Measurements from ENCODE around the gene LIFR. TPM values are rescaled to one million over a fixed set of nuclear protein-coding genes. Genes with fewer than 3 reads are reported as not detected.
"Not testable (repeated sequence)": the region's sequence is repeated elsewhere in the genome, so short reads cannot be mapped to it uniquely, and the experiment has no call there.

The LIFR gene
- total RNA-seq, 1 donor from 2014 or later = 16.0 TPM

DNA sequence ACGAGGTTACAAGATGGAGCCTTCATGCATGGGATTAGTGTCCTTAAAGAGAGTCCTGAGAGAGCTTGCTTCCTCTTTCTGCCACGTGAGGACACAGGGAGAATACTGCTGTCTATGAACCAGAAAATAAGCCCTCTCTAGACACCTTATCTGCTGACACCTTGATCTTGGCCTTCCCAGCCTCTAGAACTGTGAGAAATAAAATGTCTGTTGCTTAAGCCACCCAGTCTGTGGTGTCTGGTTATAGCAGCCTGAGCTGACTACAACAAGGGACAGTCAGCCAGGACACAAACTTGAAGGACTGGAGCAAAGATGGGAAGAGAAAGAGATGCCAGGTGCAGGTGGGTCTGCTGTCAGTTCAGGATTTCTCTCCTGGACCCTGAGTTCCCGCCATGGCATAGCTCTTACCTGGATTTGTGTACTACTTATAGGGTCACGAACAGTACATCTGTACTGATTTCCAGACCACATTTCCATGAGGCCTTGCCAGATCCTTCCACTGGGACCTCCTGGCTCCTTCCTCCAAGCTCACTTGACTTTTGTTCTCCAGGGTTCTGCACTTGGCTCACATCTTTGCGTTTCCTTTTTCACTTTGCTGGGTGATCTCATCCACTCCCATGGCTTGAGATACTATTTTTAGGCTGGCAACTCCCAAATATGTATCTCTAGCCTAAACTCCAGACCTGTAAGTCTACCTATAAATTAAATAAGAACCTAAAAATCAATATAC, 44.9 kb upstream of the LIFR start:
- H3K4me3 Mint-ChIP-seq (ENCODE audit: unreplicated experiment) = peak overlapping the region; percentile 18
- peak overlapping the region; percentile 54 for H3K4me2 ChIP-seq (ENCODE audit: low read length)
- H3K9me3 Mint-ChIP-seq (ENCODE audit: unreplicated experiment) = no peaks in the 10 kb centered on the region
- H3K36me3 ChIP-seq (ENCODE audit: insufficient read depth, low read length) = no peaks in the 10 kb centered on the region
- H3K36me3 Mint-ChIP-seq (ENCODE audit: low read depth, unreplicated experiment) = no peaks in the 10 kb centered on the region
- no peak overlapping the region for H3K4me3 ChIP-seq (ENCODE audit: insufficient read depth, low read depth, low read length)
- peaks cover 47% of the 10 kb centered on the region for H3K4me1 ChIP-seq (ENCODE audit: insufficient read depth, low read length)
- H3K79me2 ChIP-seq (ENCODE audit: insufficient read depth, low read length) = no peaks in the 10 kb centered on the region
- no peaks in the 10 kb centered on the region for H3K27me3 Mint-ChIP-seq (ENCODE audit: low read depth, unreplicated experiment)
- peak overlapping the region; percentile 23 for H3K27ac Mint-ChIP-seq (ENCODE audit: unreplicated experiment)
- no peak overlapping the region for H3K9ac ChIP-seq (ENCODE audit: low read length)
- TF ChIP-seq EZH2 (IDR thresholded peaks at IDR 0.05; ENCODE audit: insufficient read depth, low read length) = no peak
- TF ChIP-seq, protein P1, sequence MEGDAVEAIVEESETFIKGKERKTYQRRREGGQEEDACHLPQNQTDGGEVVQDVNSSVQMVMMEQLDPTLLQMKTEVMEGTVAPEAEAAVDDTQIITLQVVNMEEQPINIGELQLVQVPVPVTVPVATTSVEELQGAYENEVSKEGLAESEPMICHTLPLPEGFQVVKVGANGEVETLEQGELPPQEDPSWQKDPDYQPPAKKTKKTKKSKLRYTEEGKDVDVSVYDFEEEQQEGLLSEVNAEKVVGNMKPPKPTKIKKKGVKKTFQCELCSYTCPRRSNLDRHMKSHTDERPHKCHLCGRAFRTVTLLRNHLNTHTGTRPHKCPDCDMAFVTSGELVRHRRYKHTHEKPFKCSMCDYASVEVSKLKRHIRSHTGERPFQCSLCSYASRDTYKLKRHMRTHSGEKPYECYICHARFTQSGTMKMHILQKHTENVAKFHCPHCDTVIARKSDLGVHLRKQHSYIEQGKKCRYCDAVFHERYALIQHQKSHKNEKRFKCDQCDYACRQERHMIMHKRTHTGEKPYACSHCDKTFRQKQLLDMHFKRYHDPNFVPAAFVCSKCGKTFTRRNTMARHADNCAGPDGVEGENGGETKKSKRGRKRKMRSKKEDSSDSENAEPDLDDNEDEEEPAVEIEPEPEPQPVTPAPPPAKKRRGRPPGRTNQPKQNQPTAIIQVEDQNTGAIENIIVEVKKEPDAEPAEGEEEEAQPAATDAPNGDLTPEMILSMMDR (IDR thresholded peaks at IDR 0.05; ENCODE audit: insufficient read depth, low read depth, low read length) = no peak
- FAIRE-seq (no peak), DNase-seq (ENCODE audit: low read depth) (no peak)
- no peaks in the 10 kb centered on the region for H4K20me1 ChIP-seq (ENCODE audit: insufficient read depth, low read length)
- H3K4me1 Mint-ChIP-seq (ENCODE audit: low read depth, unreplicated experiment) = peaks cover 58% of the 10 kb centered on the region
- no peak overlapping the region for H2AFZ ChIP-seq (ENCODE audit: low read depth, low read length)
- no peaks in the 10 kb centered on the region for H3K27me3 ChIP-seq (ENCODE audit: insufficient read depth, low read length)
- H3K9me3 ChIP-seq (ENCODE audit: insufficient read depth, low read depth, low read length) = no peaks in the 10 kb centered on the region
- H3K27ac ChIP-seq (ENCODE audit: low read depth, low read length) = no peak overlapping the region

DNA sequence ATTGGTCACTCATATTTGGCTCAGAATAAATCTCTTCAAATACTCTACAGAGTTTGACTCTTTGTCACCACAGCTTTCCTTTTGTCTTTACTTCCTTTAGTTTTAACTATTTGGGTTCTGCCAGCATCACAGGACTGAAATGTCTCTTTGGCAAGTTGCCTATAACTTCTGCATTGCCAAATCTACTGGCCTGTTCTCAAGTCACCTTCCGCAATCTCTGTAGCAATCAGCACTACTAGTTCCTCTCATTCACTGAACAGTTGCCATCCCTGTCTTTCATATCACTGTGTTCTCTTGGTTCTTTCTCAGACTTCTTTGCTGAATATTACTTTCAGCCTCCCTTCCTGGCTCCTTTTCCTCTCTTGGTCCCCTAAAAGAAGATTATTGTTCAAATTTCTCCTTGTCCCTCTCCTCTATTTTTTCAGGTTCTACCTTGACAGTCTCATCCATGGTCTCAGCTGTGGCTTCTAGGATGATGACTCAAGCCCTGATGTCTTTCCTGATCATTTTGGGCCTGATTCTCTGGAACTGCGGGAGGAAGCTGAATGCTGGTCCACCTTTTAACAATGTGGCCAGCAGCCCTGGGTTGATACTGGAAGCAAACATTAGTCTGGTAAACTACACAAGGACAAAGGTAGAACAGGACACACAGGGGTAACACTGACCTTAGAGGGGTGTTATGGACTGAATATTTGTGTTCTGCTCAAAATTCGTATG, 44.0 kb upstream of the LIFR start:
- Mint-ChIP-seq H3K9me3 (ENCODE audit: unreplicated experiment) (no peaks in the 10 kb centered on the region), H3K27ac (ENCODE audit: unreplicated experiment) (no peak overlapping the region), H3K36me3 (ENCODE audit: low read depth, unreplicated experiment) (no peaks in the 10 kb centered on the region), H3K27me3 (ENCODE audit: low read depth, unreplicated experiment) (no peaks in the 10 kb centered on the region), H3K4me1 (ENCODE audit: low read depth, unreplicated experiment) (peaks cover 52% of the 10 kb centered on the region), H3K4me3 (ENCODE audit: unreplicated experiment) (no peak overlapping the region)
- no peaks in the 10 kb centered on the region for H3K27me3 ChIP-seq (ENCODE audit: insufficient read depth, low read length)
- no peak overlapping the region for H2AFZ ChIP-seq (ENCODE audit: low read depth, low read length)
- H3K9ac ChIP-seq (ENCODE audit: low read length) = no peak overlapping the region
- H3K79me2 ChIP-seq (ENCODE audit: insufficient read depth, low read length) = no peaks in the 10 kb centered on the region
- no peak overlapping the region for H3K4me3 ChIP-seq (ENCODE audit: insufficient read depth, low read depth, low read length)
- H4K20me1 ChIP-seq (ENCODE audit: insufficient read depth, low read length) = no peaks in the 10 kb centered on the region
- DNase-seq (ENCODE audit: low read depth) (no peak), FAIRE-seq (no peak)
- H3K36me3 ChIP-seq (ENCODE audit: insufficient read depth, low read length) = no peaks in the 10 kb centered on the region
- H3K27ac ChIP-seq (ENCODE audit: low read depth, low read length) = no peak overlapping the region
- no peaks in the 10 kb centered on the region for H3K9me3 ChIP-seq (ENCODE audit: insufficient read depth, low read depth, low read length)
- peaks cover 47% of the 10 kb centered on the region for H3K4me1 ChIP-seq (ENCODE audit: insufficient read depth, low read length)
- H3K4me2 ChIP-seq (ENCODE audit: low read length) = no peak overlapping the region
- TF ChIP-seq EZH2 (IDR thresholded peaks at IDR 0.05; ENCODE audit: insufficient read depth, low read length) = no peak
- TF ChIP-seq, protein P1 (IDR thresholded peaks at IDR 0.05; ENCODE audit: insufficient read depth, low read depth, low read length) = no peak

DNA sequence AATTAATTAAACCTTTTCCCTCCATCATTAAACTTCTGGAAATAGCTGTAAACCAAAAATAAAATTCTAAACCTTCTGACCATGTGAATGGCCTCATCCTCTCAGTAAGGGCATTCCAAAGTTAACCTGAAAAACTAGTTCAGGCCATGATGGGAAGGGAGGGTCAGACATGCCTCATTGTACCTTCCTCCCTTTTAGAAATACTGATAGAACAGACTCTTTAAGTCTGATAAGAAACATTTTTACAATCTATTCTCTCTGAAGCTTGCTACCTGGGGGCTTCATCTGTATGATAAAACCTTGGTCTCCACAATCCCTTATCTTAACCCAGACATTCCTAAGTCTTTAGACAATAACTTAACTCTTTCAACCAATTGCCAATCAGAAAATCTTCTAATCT, 43.3 kb upstream of the LIFR start:
- H3K4me2 ChIP-seq (ENCODE audit: low read length); H3K27ac Mint-ChIP-seq (ENCODE audit: unreplicated experiment); FAIRE-seq; H3K4me3 Mint-ChIP-seq (ENCODE audit: unreplicated experiment); H3K36me3 Mint-ChIP-seq (ENCODE audit: low read depth, unreplicated experiment); H4K20me1 ChIP-seq (ENCODE audit: insufficient read depth, low read length); H3K9me3 Mint-ChIP-seq (ENCODE audit: unreplicated experiment); H3K9ac ChIP-seq (ENCODE audit: low read length); H3K27me3 ChIP-seq (ENCODE audit: insufficient read depth, low read length); H3K27ac ChIP-seq (ENCODE audit: low read depth, low read length); DNase-seq (ENCODE audit: low read depth); H3K4me3 ChIP-seq (ENCODE audit: insufficient read depth, low read depth, low read length); H2AFZ ChIP-seq (ENCODE audit: low read depth, low read length); H3K27me3 Mint-ChIP-seq (ENCODE audit: low read depth, unreplicated experiment); H3K79me2 ChIP-seq (ENCODE audit: insufficient read depth, low read length); H3K36me3 ChIP-seq (ENCODE audit: insufficient read depth, low read length); H3K9me3 ChIP-seq (ENCODE audit: insufficient read depth, low read depth, low read length): not testable (repeated sequence)
- peaks cover 47% of the 10 kb centered on the region for H3K4me1 ChIP-seq (ENCODE audit: insufficient read depth, low read length)
- H3K4me1 Mint-ChIP-seq (ENCODE audit: low read depth, unreplicated experiment) = peaks cover 58% of the 10 kb centered on the region
